Keratinocyte (primary cell): ENCODE data around the gene SEMA3F.

ENCODE experiments used
- CTCF ChIP-seq, 3 experiments: IDR thresholded peaks in 1 of 3; conservative IDR thresholded peaks in 1 of 3; optimal IDR thresholded peaks in 1 of 3; 2 replicates in 2 of 3; 3 replicates in 1 of 3; pipeline versions ENCODE3 to v1.5.1; 2011; ENCODE audit warnings: low read length in 3 of 3, mild to moderate bottlenecking in 3 of 3, moderate library complexity in 2 of 3, control low read depth in 1 of 3, inconsistent platforms in 1 of 3; ENCODE audit not compliant: insufficient read depth in 2 of 3; ENCODE audit errors: extremely low read depth in 1 of 3
- EZH2 ChIP-seq: IDR thresholded peaks from one replicate; pipeline ENCODE4 v1.6.1; 2012; ENCODE audit warnings: inconsistent platforms, mild to moderate bottlenecking, low read length, moderate library complexity

- TF ChIP-seq EZH2 (no peak), CTCF (optimal IDR thresholded peaks at IDR 0.05 in 1 of 3, IDR thresholded peaks at IDR 0.05 in 1 of 3, conservative IDR thresholded peaks at IDR 0.05 in 1 of 3; ENCODE audit: extremely low read depth in 1 of 3, insufficient read depth in 2 of 3, low read length in 3 of 3) (no peak)
Observed at GRCh38 chr3:50196253-50196801, 41.2 kb downstream of the SEMA3F start.
